Fibroblast of lung (primary cell): ENCODE measurements around the gene PLEKHA4.
"Not testable (repeated sequence)": the region's sequence is repeated elsewhere in the genome, so short reads cannot be mapped to it uniquely, and the experiment has no call there.

Source experiments
- CTCF ChIP-seq, 2 donors: IDR thresholded peaks in 1 of 2; conservative IDR thresholded peaks in 1 of 2; 1 replicate in 1 of 2; 2 replicates in 1 of 2; pipeline ENCODE4 v1.5.1; 2011 to 2012; ENCODE audit warnings: low read length in 2 of 2, control low read depth in 1 of 2, inconsistent platforms in 1 of 2, low read depth in 1 of 2, mild to moderate bottlenecking in 1 of 2
- EZH2 ChIP-seq: IDR thresholded peaks from 2 replicates; pipeline ENCODE4 v1.5.1; 2012; ENCODE audit warnings: low read length, control low read depth, mild to moderate bottlenecking; ENCODE audit errors: missing control alignments

DNA sequence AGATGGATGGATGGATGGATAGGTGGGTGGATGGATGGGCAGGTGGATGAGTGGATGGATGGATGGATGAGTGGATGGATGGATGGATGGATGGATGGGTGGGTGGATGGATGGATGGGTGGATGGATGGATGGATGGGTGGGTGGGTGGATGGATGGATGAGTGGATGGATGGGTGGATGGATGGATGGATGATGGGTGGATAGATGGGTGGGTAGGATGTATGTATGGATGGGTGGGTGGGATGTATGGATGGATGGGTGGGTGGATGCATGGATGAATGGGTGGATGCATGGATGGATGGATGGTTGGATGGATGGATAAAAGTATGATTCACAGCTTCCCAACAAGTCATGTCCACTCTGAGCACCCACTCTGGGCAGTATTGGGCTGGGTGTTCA is 35.4 kb upstream of the PLEKHA4 start:
- not testable (repeated sequence) for TF ChIP-seq CTCF (conservative IDR thresholded peaks at IDR 0.05 in 1 of 2, IDR thresholded peaks at IDR 0.05 in 1 of 2; ENCODE audit: low read depth in 1 of 2, low read length in 2 of 2); EZH2
